GM15510 (cell line): ENCODE results near the gene UVSSA.

Experiments
- POLR2A ChIP-seq: IDR thresholded peaks from 3 replicates; pipeline ENCODE4 v1.6.1; 2011; ENCODE audit warnings: borderline replicate concordance; ENCODE audit not compliant: insufficient read length; ENCODE audit errors: extremely low read depth

UVSSA gene

GRCh38 chr4:1337376-1337831, 9.6 kb upstream of the UVSSA start:
- TF ChIP-seq POLR2A = no peak

- no peak for TF ChIP-seq POLR2A
Observed at GRCh38 chr4:1337951-1338751, 8.9 kb upstream of the UVSSA start.

- TF ChIP-seq POLR2A = no peak
Observed at GRCh38 chr4:1338752-1339414, 8.1 kb upstream of the UVSSA start.

- TF ChIP-seq POLR2A = no peak
Observed at GRCh38 chr4:1339489-1339888, 7.5 kb upstream of the UVSSA start.

DNA sequence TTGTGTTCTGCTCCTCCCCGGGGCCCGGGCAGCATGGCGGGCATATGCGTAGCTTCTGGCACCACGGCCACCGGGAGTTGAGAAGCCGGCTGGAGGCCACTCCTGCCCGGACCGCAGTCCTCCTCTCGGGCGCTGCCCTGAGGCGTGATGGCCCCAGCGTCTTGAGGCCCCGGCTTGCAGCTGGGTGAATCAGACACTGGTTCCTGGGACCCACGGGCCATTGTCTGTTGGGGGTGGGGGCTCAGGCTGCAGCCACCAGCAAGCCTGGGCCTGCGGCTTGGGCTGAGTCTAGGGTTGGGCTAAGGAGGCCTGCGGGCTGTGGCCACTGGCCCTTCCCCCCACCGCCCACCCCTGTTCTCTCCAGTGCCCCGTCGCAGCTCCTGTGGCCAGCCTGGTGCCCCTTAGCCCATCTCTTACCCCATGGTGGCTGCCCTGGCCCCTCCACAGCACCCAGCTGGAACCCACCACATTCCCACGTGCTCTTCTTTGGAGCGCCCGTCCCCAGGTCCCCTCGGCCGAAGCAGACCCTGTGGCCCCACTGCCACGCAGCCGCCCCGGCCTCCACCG, 6.7 kb upstream of the UVSSA start:
- no peak for TF ChIP-seq POLR2A

- no peak for TF ChIP-seq POLR2A
Observed at GRCh38 chr4:1340861-1341260, 6.1 kb upstream of the UVSSA start.

DNA sequence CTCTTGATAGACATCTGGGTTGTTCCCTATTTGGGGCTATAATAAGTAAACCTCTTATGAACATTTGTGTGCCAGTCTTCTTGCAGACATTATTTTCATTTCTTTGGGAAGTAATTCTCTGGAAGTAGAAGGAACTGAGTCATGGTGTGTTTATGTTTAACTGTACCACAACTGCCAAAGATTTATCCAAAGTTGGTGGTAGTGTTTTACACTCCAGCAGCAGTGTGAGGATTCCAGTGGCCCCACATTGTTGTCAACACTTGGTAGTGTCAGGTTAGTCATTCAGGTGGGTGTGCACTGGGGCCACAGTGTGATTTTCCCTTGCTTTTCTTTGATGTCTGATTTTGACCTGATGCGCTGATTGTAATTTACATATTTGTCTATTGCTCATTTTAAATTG, 5.0 kb upstream of the UVSSA start:
- TF ChIP-seq POLR2A = no peak

DNA sequence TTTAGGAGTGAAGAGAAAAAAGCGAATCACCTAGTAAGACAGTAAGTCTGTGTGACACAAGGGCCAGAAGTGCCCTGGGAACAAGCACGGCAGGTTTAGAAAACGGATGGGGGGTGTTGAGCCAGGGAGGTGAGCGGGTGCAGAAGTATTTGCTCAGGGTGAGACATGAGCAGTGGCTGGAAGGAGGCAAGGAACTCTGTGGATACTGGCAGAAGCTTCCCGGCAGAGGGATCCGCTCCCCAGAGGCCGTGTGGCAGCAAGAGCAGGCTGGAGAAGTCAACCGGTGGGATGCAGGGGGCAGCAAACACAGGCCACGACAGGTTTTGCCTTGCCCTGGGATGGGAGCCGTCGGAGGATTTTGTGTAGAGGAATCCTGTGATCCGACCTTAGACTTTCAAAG, 2.3 kb upstream of the UVSSA start:
- no peak for TF ChIP-seq POLR2A

- no peak for TF ChIP-seq POLR2A
Observed at GRCh38 chr4:1345903-1346780, 866 bp upstream of the UVSSA start.

DNA sequence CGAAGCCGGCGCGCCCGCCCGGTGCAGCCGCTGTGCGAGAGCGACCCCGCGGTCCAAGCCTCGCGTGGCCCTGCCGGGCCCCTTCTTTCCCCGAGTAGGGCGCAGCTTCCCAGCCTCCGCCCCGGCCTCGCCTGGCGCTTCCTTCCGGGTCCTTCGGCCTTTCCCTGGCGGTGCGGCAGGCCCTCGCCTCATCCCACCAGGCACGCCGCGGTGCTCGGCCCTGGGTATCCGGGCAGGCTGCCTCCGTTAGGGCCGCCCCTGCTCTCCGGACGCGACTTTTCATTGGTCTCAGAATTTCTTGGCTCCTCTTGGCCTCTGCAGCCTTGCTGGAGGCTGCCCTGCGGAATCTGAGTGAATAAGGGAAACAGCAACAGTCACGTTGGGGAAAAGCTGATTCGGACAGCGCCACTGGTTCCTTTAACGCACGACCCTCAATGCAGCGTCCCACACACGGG, 429 bp downstream of the UVSSA start:
- TF ChIP-seq POLR2A = no peak

- no peak for TF ChIP-seq POLR2A
Observed at GRCh38 chr4:1348014-1348513, 1.1 kb downstream of the UVSSA start.

GRCh38 chr4:1348746-1349145, 1.7 kb downstream of the UVSSA start:
- TF ChIP-seq POLR2A = no peak

GRCh38 chr4:1349359-1350168, 2.6 kb downstream of the UVSSA start:
- TF ChIP-seq POLR2A = no peak

DNA sequence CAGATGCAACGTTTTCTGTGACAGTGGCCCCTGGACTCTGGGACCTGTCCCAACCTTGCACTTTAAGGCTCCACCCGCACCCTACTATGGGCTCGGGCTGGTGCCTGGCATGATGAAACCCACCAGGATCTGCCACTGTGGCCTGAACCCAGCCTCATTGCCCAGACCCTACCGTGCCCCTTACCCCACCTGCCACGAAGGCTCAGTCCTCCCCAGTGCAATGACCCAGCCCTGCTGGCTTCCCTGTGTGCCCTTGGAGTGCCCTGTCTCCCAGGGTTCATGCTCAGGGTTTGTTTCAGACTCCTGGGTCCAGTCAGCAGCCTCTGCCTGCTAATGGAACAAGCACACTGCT, 3.1 kb downstream of the UVSSA start:
- no peak for TF ChIP-seq POLR2A
